H1 (cell line): ENCODE measurements around the gene LSM11. TPM values are rescaled to one million over a fixed set of nuclear protein-coding genes. Genes with fewer than 3 reads are reported as not detected.

Experiments used
- KDM5A ChIP-seq: fragments of 200-600 bp; IDR thresholded peaks from 2 replicates; pipeline ENCODE4 v1.7.1; 2012; ENCODE audit warnings: mild to moderate bottlenecking, low read length, inconsistent platforms, mixed read lengths
- polyA plus RNA-seq, 7 experiments: library from polyadenylated mRNA; depleted of rRNA in 3 of 7; stranded (reverse) in 5 of 7; unstranded in 2 of 7; fragments of >200 nt in 5 of 7; fragments of 200-250 nt in 2 of 7; gene quantifications; 1 replicate in 5 of 7; 2 replicates in 1 of 7; 4 replicates in 1 of 7; pipeline versions ENCODE4 v1.2.1 to v1.2.3, GENCODE V29; 2011 to 2013; ENCODE audit warnings: missing spikeins in 2 of 7, mixed read lengths in 2 of 7
- total RNA-seq: library from RNA; stranded (reverse); fragmentation: NEBNext Ultra II Directional; extraction: Animal tissue kit (Norgen Biotek cat#: 25700); gene quantifications from 2 replicates; pipeline ENCODE4 v1.2.1, GENCODE V29; 2021

The LSM11 gene
- total and polyA plus RNA-seq, 2 of the 8 experiments (the other 6 are each of a cell fraction or from before 2014, with no cell fraction given) = 1.8 to 3.9 TPM

- TF ChIP-seq KDM5A = no peak
Observed at GRCh38 chr5:157772127-157772526, 28.6 kb downstream of the LSM11 start (continued).
